HG02938 (cell line): ENCODE measurements around the gene MEIS1.

Experiments
- ATAC-seq: cut with Tn5 transposase; IDR thresholded peaks from one replicate; pipeline ENCODE4 v1.9.1; 2021; ENCODE audit warnings: mild to moderate bottlenecking, moderate library complexity; ENCODE audit not compliant: unreplicated experiment

The MEIS1 gene

GRCh38 chr2:66431274-66431642 lies 3.7 kb upstream of the MEIS1 start:
- ATAC-seq = no peak

- ATAC-seq = no peak
Observed at GRCh38 chr2:66431846-66432587, 2.9 kb upstream of the MEIS1 start.

GRCh38 chr2:66432801-66433694 lies 1.9 kb upstream of the MEIS1 start:
- ATAC-seq = no peak

DNA sequence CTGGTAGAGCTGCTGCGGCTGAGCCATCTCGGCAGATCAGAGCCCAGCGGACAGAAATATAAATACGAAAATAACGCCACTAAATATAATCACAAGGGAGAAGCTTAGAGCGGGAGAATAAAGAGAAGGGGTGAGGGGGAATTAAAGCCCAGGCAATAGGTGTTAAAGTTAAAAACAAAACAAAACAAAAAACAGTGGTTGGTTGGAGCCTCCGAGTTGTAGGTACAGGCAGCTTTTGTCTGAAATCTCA lies 1.3 kb upstream of the MEIS1 start:
- ATAC-seq = no peak

- no peak for ATAC-seq
Observed at GRCh38 chr2:66433945-66434678, 813 bp upstream of the MEIS1 start.

DNA sequence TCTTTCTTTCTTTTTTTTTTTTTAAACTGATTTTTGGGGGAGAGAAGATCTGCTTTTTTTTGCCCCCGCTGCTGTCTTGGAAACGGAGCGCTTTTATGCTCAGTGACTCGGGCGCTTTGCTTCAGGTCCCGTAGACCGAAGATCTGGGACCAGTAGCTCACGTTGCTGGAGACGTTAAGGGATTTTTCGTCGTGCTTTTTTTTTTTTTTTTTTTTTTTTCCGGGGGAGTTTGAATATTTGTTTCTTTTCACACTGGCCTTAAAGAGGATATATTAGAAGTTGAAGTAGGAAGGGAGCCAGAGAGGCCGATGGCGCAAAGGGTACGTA lies 587 bp downstream of the MEIS1 start:
- ATAC-seq = no peak

DNA sequence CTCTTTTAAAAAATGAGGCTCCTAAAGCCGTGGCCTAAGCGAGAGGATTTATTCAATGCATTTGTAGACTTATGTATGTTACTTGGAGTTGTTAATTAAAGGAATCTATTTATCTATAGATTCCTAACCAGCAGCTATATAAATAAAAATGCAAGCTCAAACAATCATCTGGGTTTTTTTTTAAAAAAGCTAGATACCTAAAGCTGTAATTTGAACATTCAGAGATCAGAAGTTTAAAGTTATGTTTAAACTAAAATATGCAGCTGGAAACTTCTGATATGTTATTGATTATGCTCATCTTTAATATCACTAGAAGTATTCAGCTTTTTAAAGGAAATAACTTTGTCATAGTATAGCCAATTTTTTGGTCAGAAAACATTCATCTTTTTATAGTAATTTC lies 1.0 kb downstream of the MEIS1 start:
- no peak for ATAC-seq

GRCh38 chr2:66436581-66437001 lies 1.7 kb downstream of the MEIS1 start:
- no peak for ATAC-seq

- ATAC-seq = no peak
Observed at GRCh38 chr2:66437109-66437690, 2.3 kb downstream of the MEIS1 start.

- no peak for ATAC-seq
Observed at GRCh38 chr2:66437691-66438497, 3.0 kb downstream of the MEIS1 start.

GRCh38 chr2:66438498-66438833 lies 3.5 kb downstream of the MEIS1 start:
- no peak for ATAC-seq

GRCh38 chr2:66438891-66439811 lies 4.2 kb downstream of the MEIS1 start:
- ATAC-seq = no peak

- no peak for ATAC-seq
Observed at GRCh38 chr2:66439812-66440542, 5.1 kb downstream of the MEIS1 start.

DNA sequence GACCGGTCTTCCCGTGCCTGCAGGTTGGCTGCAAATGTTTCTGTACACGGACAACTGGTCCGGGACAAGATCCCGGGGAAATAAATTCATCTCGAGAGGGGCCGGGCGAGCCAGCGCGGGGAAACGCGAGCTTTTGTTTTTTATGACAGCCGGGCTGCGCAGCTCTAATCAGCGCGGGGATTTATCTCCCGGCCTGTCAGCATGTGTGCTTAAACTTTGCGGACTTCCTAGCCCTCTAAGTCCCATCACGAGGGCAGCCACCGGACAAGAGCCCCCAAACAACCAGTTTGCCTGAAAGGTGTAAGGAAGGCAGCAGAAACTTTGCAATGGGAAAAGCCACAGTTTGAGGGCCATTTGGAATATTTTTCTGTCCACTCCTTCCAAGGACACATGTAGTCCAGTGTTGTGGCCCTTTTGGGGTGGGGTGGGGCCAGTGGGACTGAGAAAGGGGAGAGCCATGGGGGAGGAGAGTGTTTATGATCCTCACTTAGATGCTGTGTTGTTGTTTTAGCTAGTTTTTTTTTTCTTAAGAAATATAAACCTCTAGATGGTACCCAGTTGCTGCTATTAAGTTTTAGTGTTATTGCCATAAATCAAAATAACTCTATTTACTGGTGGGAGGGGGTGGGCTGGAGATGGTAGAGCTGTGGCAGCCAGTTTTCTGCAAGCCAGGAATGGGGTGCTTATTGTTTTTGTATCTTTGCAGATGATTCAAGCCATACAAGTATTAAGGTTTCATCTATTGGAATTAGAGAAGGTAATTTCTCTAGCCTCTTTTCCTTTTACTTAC lies 6.0 kb downstream of the MEIS1 start:
- ATAC-seq = no peak

GRCh38 chr2:66441581-66442320 lies 6.8 kb downstream of the MEIS1 start:
- ATAC-seq = no peak

DNA sequence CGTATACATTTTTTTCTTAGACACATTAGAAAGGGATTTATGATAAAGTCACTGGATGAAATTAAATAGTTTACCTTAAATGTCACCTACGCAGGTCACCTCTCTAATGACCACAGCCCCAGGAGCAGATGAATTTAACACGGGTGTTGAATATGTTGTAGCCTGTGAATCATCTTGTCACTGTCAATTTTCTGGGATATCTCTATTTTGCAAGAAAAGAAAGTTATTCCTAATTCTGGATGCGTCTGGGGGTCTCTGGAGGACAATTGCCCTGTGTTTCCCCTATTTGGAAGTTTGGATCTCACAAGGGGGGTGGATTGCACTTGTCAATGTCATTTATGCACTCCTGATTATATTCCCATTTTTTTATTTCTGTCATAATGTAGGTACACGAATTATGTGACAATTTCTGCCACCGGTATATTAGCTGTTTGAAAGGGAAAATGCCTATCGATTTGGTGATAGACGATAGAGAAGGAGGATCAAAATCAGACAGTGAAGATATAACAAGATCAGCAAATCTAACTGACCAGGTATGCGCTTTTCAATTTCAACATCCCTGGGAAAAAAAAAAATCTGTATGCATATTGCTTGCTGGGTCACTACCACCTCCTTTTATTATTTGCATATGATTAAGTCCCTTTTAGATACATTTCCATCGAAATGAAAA lies 7.7 kb downstream of the MEIS1 start:
- no peak for ATAC-seq
